HEK293T (cell line): ENCODE measurements around the gene SLC6A7.

Experiments used
- BHLHE40 ChIP-seq: fragments of 450-650 bp; IDR thresholded peaks from 2 replicates; pipeline ENCODE4 v1.6.1; 2016; ENCODE audit warnings: mild to moderate bottlenecking, moderate library complexity, borderline replicate concordance
- CTBP1 ChIP-seq: fragments of 450-650 bp; IDR thresholded peaks from 2 replicates; pipeline ENCODE4 v1.6.1; 2016; ENCODE audit warnings: borderline replicate concordance
- ELF4 ChIP-seq: fragments of 450-650 bp; IDR thresholded peaks from 2 replicates; pipeline ENCODE4 v1.6.1; 2017; ENCODE audit warnings: antibody characterized with exemption
- FOXA1 ChIP-seq: fragments of 450-650 bp; IDR thresholded peaks from 2 replicates; pipeline ENCODE4 v1.6.1; 2016; ENCODE audit warnings: mild to moderate bottlenecking
- FOXM1 ChIP-seq: fragments of 450-650 bp; IDR thresholded peaks from 2 replicates; pipeline ENCODE4 v1.6.1; 2017; ENCODE audit warnings: mild to moderate bottlenecking, borderline replicate concordance
- HDGF ChIP-seq: fragments of 450-650 bp; IDR thresholded peaks from 2 replicates; pipeline ENCODE4 v1.6.1; 2017; ENCODE audit warnings: antibody characterized with exemption, borderline replicate concordance
- L3MBTL2 ChIP-seq: fragments of 450-650 bp; conservative IDR thresholded peaks from 2 replicates; pipeline ENCODE4 v1.6.1; 2016; ENCODE audit warnings: mild to moderate bottlenecking
- LEF1 ChIP-seq: fragments of 450-650 bp; IDR thresholded peaks from 2 replicates; pipeline ENCODE4 v1.6.1; 2017; ENCODE audit warnings: mild to moderate bottlenecking, borderline replicate concordance
- SP1 ChIP-seq: fragments of 450-650 bp; IDR thresholded peaks from 2 replicates; pipeline ENCODE4 v1.6.1; 2017
- SUZ12 ChIP-seq: fragments of 450-650 bp; IDR thresholded peaks from 2 replicates; pipeline ENCODE4 v1.6.1; 2016; ENCODE audit warnings: mild to moderate bottlenecking
- TARDBP ChIP-seq: fragments of 450-650 bp; IDR thresholded peaks from 2 replicates; pipeline ENCODE4 v1.6.1; 2016
- ZNF384 ChIP-seq: fragments of 450-650 bp; IDR thresholded peaks from 2 replicates; pipeline ENCODE4 v1.6.1; 2016

GRCh38 chr5:150227036-150227435 is 37.2 kb downstream of the SLC6A7 start:
- TF ChIP-seq CTBP1: no peak
- no peak for TF ChIP-seq FOXM1
- TF ChIP-seq L3MBTL2: no peak
- TF ChIP-seq FOXA1: no peak
- TF ChIP-seq ELF4: no peak
- no peak for TF ChIP-seq TARDBP
- no peak for TF ChIP-seq BHLHE40
- no peak for TF ChIP-seq LEF1
- TF ChIP-seq HDGF: no peak
- TF ChIP-seq SP1: no peak
- TF ChIP-seq ZNF384: no peak
- TF ChIP-seq SUZ12: no peak
